Measurements from ENCODE around the gene ZSWIM3. TPM values are rescaled to one million over a fixed set of nuclear protein-coding genes. Genes with fewer than 3 reads are reported as not detected.

ZSWIM3 gene
- total and polyA plus RNA-seq, 4 donors: 0.56 to 4.2 (median 2.3) TPM

- H3K36me3 ChIP-seq (ENCODE audit: control insufficient read depth in 4 of 4, insufficient read depth in 3 of 4, low read depth in 1 of 4, low read length in 3 of 4): peaks cover 2 to 5% (median 3%) of the 10 kb centered on the region in 4 donors
- H3K27me3 ChIP-seq (ENCODE audit: control insufficient read depth in 4 of 4, insufficient read depth in 4 of 4, low read length in 3 of 4): no peaks in the 10 kb centered on the region
- peak overlapping the region; percentile 67 to 86 for H3K27ac ChIP-seq (ENCODE audit: low read depth in 1 of 2, low read length in 2 of 2)
- peak overlapping the region; percentile 68 to 100 (median 94) for H3K4me3 ChIP-seq (ENCODE audit: low read depth in 1 of 3, low read length in 3 of 3)
- no peaks in the 10 kb centered on the region for H3K9me3 ChIP-seq (ENCODE audit: control insufficient read depth in 4 of 4, low read length in 3 of 4)
- H3K4me1 ChIP-seq (ENCODE audit: control insufficient read depth in 4 of 4, insufficient read depth in 4 of 4, low read length in 3 of 4): peaks cover 12 to 28% (median 22%) of the 10 kb centered on the region in 4 donors
- no peak for DNase-seq (ENCODE audit: low spot score)
- TF ChIP-seq GABPA (IDR thresholded peaks at IDR 0.05 in 1 of 2, conservative IDR thresholded peaks at IDR 0.05 in 1 of 2) (no peak), SP1 (IDR thresholded peaks at IDR 0.05) (no peak), HNF4G (IDR thresholded peaks at IDR 0.05) (no peak)
- 17% methylated on average over 13 of the region's 13 CpGs for WGBS
- peak overlapping the region in 1 of 2 donors; percentile 73 for H3K9ac ChIP-seq (ENCODE audit: low read depth in 1 of 2, low read length in 2 of 2)
Observed at GRCh38 chr20:45857882-45858216, 435 bp downstream of the ZSWIM3 start.

GRCh38 chr20:45859916-45860315, 2.5 kb downstream of the ZSWIM3 start:
- Histone ChIP-seq H3K9me3 (ENCODE audit: control insufficient read depth in 4 of 4, low read length in 3 of 4) (no peaks in the 10 kb centered on the region), H3K4me1 (ENCODE audit: control insufficient read depth in 4 of 4, insufficient read depth in 4 of 4, low read length in 3 of 4) (peaks cover 12 to 28% (median 19%) of the 10 kb centered on the region in 4 donors), H3K27ac (ENCODE audit: low read depth in 1 of 2, low read length in 2 of 2) (no peak overlapping the region), H3K4me3 (ENCODE audit: low read depth in 1 of 3, low read length in 3 of 3) (no peak overlapping the region), H3K36me3 (ENCODE audit: control insufficient read depth in 4 of 4, insufficient read depth in 3 of 4, low read depth in 1 of 4, low read length in 3 of 4) (no peaks in the 10 kb centered on the region), H3K9ac (ENCODE audit: low read depth in 1 of 2, low read length in 2 of 2) (no peak overlapping the region), H3K27me3 (ENCODE audit: control insufficient read depth in 4 of 4, insufficient read depth in 4 of 4, low read length in 3 of 4) (no peaks in the 10 kb centered on the region)
- TF ChIP-seq FOXA2 (IDR thresholded peaks at IDR 0.05): no peak
- no peak for TF ChIP-seq TAF1 (conservative IDR thresholded peaks at IDR 0.05)
- no peak for TF ChIP-seq RXRA (IDR thresholded peaks at IDR 0.05)
- no peak for TF ChIP-seq ZBTB33 (IDR thresholded peaks at IDR 0.05)
- TF ChIP-seq JUND (IDR thresholded peaks at IDR 0.05): no peak
- no peak for TF ChIP-seq YY1 (IDR thresholded peaks at IDR 0.05)
- TF ChIP-seq SP1 (IDR thresholded peaks at IDR 0.05): no peak
- TF ChIP-seq EGR1 (IDR thresholded peaks at IDR 0.05; ENCODE audit: low read depth in 2 of 2): no peak
- no peak for TF ChIP-seq REST (IDR thresholded peaks at IDR 0.05)
- no peak for TF ChIP-seq NR2F2 (IDR thresholded peaks at IDR 0.05)
- no peak for TF ChIP-seq HNF4G (IDR thresholded peaks at IDR 0.05)
- TF ChIP-seq ATF3 (IDR thresholded peaks at IDR 0.05): no peak
- TF ChIP-seq HNF4A (conservative IDR thresholded peaks at IDR 0.05): no peak
- TF ChIP-seq CTCF (IDR thresholded peaks at IDR 0.05; ENCODE audit: low read depth, low read length, missing input control): no peak
- TF ChIP-seq RAD21 (IDR thresholded peaks at IDR 0.05): no peak
- no peak for TF ChIP-seq GABPA (IDR thresholded peaks at IDR 0.05 in 1 of 2, conservative IDR thresholded peaks at IDR 0.05 in 1 of 2)
- TF ChIP-seq MAX (IDR thresholded peaks at IDR 0.05): no peak
- TF ChIP-seq FOXA1 (IDR thresholded peaks at IDR 0.05): no peak
- DNase-seq (ENCODE audit: low spot score): no peak
- WGBS: 95% methylated on average over 5 of the region's 5 CpGs

All from liver (tissue), 9 donors.